Neuron (in vitro differentiated cells): ENCODE measurements around the gene SFSWAP.

ENCODE experiments used
- H2AFZ ChIP-seq: one replicate; pipeline ENCODE4 v1.6.1; 2013; ENCODE audit warnings: low read depth, mild to moderate bottlenecking, inconsistent platforms, low read length, moderate library complexity
- H3K27me3 ChIP-seq: one replicate; pipeline ENCODE4 v1.6.1; 2013; ENCODE audit warnings: low read length; ENCODE audit not compliant: insufficient read depth
- H3K36me3 ChIP-seq: one replicate; pipeline ENCODE4 v1.6.1; 2013; ENCODE audit warnings: low read length; ENCODE audit not compliant: insufficient read depth
- H3K4me1 ChIP-seq: one replicate; pipeline ENCODE4 v1.6.1; 2013; ENCODE audit warnings: low read length; ENCODE audit not compliant: insufficient read depth
- H3K4me3 ChIP-seq: 2 replicates; pipeline ENCODE4 v1.5.1; 2013; ENCODE audit warnings: mild to moderate bottlenecking, low read length, moderate library complexity
- H3K9me3 ChIP-seq: one replicate; pipeline ENCODE4 v1.6.1; 2013; ENCODE audit warnings: low read length

Gene SFSWAP

GRCh38 chr12:131818821-131819585, 108.1 kb downstream of the SFSWAP start:
- Histone ChIP-seq H3K36me3 (no peaks in the 10 kb centered on the region), H3K27me3 (no peaks in the 10 kb centered on the region), H3K4me3 (no peak overlapping the region), H3K4me1 (no peaks in the 10 kb centered on the region), H2AFZ (no peak overlapping the region), H3K9me3 (peaks cover 2% of the 10 kb centered on the region)

- Histone ChIP-seq H3K27me3 (no peaks in the 10 kb centered on the region), H3K4me1 (peaks cover under 1% of the 10 kb centered on the region), H2AFZ (no peak overlapping the region), H3K4me3 (no peak overlapping the region), H3K36me3 (no peaks in the 10 kb centered on the region), H3K9me3 (no peaks in the 10 kb centered on the region)
Measured at GRCh38 chr12:131824450-131824849, 113.6 kb downstream of the SFSWAP start.

DNA sequence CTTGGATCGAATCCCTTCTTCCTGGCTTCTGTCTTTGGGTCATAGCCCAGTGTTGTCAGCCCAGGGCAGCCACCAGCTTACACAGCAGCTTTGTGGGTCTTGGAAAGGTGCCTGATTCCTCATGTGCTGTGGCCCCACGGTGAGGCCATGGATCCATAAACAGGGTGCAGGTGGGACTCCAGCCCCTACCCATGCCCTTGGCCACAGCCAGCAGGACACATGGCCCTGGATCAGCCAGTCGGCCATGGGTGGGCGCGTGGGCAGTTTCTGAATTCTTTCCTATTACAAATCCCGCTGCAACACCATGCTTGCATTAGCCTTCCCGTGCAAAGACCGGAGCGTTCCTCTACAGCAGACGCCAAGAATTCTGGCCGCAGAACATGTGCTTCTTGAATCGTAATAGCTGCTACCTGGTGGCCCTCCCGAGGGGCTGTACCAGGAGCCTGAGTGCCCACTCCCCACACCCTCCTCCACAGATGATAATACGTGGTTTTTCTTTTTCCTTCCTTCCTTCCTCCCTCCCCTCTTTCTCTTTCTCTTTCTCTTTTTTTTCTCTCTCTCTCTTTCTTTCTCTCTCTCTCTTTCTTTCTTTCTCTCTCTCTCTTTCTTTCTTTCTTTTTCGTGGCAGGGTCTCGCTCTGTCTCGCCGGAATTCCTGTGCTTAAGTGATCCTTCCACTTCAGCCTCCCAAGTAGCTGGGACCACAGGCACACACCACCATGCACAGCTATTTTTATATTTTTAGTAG, 114.4 kb downstream of the SFSWAP start:
- H3K4me3 ChIP-seq, result no peak overlapping the region
- H3K4me1 ChIP-seq, result peaks cover 6% of the 10 kb centered on the region
- no peaks in the 10 kb centered on the region for H3K36me3 ChIP-seq
- no peak overlapping the region for H2AFZ ChIP-seq
- no peaks in the 10 kb centered on the region for H3K9me3 ChIP-seq
- H3K27me3 ChIP-seq, result no peaks in the 10 kb centered on the region

DNA sequence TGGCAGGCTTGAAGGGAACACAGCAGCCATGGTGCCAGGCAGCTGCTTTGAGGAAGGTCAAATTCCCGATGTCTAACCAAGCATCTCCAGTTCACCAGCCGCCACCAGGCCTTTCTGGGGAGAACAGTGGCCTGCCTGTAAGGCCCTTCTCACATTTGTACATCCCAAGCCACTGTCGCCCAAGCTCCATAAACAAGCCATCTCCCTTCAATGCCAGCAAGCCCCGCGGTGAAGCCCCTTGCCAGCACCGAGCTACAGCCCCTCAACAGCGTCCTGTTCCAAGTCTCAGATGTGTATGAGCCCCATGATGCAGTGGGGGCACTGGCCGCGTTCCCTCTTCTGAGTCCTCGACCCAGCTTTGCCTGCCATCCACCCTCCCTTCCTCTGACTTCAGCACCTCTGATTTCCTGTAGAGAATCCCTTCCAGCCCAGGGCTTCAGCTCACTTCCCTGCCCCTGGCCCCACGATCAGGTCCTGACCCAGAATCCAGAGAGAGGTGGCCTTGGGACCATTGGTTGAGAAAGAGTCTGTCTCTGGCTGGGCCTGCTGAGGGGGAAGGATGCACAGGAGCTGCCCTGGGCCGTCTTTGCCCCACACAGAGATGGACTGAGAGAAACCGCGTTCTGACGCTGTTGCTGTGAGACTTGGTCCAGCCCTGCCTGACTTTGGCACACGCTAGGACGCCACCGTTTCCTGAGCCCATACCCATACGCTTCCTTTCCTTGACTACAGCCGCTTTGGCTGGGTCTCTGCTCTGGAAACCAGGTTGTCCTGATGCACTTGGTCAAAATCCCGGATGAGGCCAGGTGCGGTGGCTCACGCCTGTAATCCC, 115.4 kb downstream of the SFSWAP start:
- Histone ChIP-seq H3K4me1 (peaks cover 12% of the 10 kb centered on the region), H3K9me3 (no peaks in the 10 kb centered on the region), H2AFZ (no peak overlapping the region), H3K36me3 (no peaks in the 10 kb centered on the region), H3K4me3 (no peak overlapping the region), H3K27me3 (no peaks in the 10 kb centered on the region)

GRCh38 chr12:131827961-131828534, 117.2 kb downstream of the SFSWAP start, which contains the start of gene MMP17:
Gene MMP17 (plus strand): TSS chr12:131828393. CDS start chr12:131828495, 102 bp downstream.
- Histone ChIP-seq H3K4me3 (peak within 1 kb of the TSS; percentile 93), H3K4me1 (peaks cover 16% of the 10 kb centered on the region), H2AFZ (no peak within 1 kb of the TSS), H3K36me3 (no peaks in the 10 kb centered on the region), H3K27me3 (no peaks in the 10 kb centered on the region), H3K9me3 (no peaks in the 10 kb centered on the region)

DNA sequence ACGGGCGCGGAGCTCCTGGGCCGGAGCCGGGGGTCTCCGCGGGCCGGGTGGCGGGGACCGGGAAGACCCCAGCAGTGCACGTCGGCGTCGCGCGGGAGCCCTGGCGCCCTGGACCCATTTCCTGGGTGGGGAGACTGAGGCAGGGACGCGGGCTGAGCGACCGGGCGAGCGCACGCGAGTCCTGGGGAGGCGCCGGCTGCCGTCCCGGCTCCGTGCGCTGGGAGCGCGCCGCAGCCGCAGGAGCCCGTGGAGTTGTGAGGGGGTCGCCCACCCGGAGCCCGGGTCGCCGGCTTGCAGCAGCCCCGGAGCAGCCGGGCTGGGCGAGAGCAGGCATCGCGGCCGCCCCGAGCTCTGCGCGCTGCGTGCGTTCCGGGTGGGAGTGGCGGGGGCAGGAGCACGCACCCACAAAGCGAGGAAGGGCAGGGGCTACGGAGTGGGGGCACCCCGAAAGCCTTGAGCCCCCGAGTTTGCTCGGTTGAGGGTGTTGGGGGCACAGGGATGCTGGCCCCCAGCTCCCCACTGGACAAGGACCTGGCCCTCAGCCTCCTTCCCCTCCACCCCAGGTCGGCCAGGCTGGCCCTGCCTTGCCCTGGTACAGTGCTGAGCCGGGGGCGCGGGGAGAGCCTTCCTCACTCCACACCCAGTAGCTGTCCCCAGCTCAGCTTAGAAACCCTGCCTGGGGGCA, 117.9 kb downstream of the SFSWAP start:
- Histone ChIP-seq H3K9me3 (no peaks in the 10 kb centered on the region), H3K4me3 (peak overlapping the region; percentile 93), H3K27me3 (no peaks in the 10 kb centered on the region), H3K4me1 (peaks cover 21% of the 10 kb centered on the region), H3K36me3 (no peaks in the 10 kb centered on the region), H2AFZ (no peak overlapping the region)

DNA sequence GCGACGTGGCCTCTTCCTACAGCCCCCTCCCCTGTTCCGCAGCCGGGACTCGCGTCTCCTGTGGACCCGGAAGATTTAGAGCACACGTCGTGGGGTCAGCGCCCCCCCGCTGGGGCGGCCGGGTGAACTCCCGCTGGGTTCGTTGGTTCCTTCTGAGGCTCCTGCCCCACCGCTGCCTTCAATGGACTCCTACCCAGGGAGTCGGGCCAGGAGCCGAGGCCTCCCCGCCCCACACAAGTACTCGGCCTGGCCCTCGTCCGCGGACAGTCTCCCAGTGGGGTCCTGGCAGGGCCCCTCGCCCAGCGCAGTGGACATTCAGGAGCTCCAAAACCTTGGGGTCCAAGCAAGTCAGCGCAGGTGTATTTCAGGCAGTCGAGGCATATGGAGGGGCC, 118.5 kb downstream of the SFSWAP start:
- Histone ChIP-seq H3K36me3 (no peaks in the 10 kb centered on the region), H3K4me1 (peaks cover 23% of the 10 kb centered on the region), H2AFZ (no peak overlapping the region), H3K4me3 (peak overlapping the region; percentile 93), H3K9me3 (no peaks in the 10 kb centered on the region), H3K27me3 (no peaks in the 10 kb centered on the region)

DNA sequence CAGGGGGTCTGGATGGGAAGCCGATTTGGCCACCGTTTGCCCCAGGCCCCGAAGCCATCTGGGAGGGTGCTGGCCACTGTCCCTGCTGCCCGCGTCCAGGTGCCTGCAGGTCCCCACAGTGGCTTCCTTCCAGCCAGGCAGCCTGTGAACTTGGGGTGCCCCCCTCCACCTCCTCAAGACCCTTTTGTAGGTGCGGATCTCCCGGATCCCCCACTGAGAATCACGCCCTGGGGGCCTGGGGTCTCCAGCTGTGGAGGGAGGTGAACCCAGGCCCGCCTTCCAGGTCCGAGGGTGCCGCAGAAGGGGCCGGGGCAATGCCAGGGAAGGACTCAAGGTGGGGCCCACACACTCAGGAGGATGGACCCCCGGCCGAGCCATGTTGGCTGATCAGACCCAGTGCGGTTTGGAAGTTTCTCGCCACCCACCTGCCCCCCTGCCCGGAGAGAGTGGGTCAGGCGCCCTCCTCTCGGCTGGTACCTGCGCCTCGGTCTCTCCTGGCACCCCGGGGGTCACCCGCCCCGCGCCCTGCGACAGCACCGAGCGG, 119.0 kb downstream of the SFSWAP start:
- Histone ChIP-seq H3K9me3 (no peaks in the 10 kb centered on the region), H3K27me3 (no peaks in the 10 kb centered on the region), H3K4me1 (peaks cover 28% of the 10 kb centered on the region), H2AFZ (no peak overlapping the region), H3K4me3 (peak overlapping the region; percentile 93), H3K36me3 (no peaks in the 10 kb centered on the region)

GRCh38 chr12:131830335-131830913, 119.5 kb downstream of the SFSWAP start:
- Histone ChIP-seq H3K27me3 (no peaks in the 10 kb centered on the region), H3K36me3 (no peaks in the 10 kb centered on the region), H3K9me3 (no peaks in the 10 kb centered on the region), H3K4me1 (peaks cover 28% of the 10 kb centered on the region), H3K4me3 (peak overlapping the region; percentile 93), H2AFZ (no peak overlapping the region)

DNA sequence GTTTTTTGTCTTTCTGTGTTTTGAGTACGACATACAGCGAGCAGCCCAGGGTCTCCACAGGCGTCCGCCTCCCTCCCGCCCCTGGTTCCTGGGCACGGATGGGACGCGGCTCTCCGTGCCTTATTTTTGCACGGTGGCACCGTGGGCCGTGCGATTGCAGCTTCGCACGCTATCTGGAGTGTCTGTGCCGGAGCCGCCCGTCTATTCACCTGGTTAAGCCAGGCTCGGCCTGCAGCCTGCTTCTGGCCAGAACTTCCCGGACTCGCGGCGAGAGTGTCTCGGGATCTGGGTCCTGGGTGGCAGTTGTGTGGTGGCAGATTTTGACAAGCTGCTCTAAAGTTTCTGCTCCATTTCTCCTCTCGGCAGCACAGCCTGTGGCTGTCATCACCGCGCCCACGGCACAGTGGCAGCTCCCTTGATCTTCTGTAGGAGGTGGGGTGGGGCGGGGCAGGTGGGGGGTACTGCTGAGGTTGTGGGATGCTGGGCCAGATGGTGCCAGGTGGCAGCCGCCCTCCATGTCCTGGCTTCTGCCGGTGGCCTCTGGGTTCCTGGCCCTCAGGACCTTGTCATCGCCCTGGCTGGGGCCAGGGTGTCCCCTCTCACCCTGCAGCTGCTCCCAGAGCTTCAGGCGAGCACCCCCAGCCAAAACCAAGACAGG, 120.2 kb downstream of the SFSWAP start:
- Histone ChIP-seq H3K27me3 (no peaks in the 10 kb centered on the region), H3K36me3 (no peaks in the 10 kb centered on the region), H3K4me1 (peaks cover 28% of the 10 kb centered on the region), H3K4me3 (peak overlapping the region; percentile 93), H3K9me3 (no peaks in the 10 kb centered on the region), H2AFZ (no peak overlapping the region)

DNA sequence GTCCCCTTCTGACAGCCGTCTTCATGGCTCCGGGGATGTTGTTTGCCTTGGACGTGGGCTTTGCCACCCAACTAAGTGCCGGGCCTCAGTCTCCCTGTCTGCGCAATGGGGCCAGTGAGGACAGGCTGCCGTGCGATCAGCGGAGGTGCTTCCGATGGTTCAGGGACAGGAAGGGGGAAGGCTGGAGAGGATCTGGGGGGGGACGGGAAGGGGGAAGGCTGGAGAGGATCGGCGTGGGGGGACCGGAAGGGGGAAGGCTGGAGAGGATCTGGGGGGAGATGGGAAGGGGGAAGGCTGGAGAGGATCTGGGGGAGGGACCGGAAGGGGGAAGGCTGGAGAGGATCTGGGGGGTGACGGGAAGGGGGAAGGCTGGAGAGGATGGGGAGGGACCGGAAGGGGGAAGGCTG, 120.7 kb downstream of the SFSWAP start:
- peaks cover 28% of the 10 kb centered on the region for H3K4me1 ChIP-seq
- no peak overlapping the region for H3K4me3 ChIP-seq
- H3K36me3 ChIP-seq, result no peaks in the 10 kb centered on the region
- no peaks in the 10 kb centered on the region for H3K9me3 ChIP-seq
- no peak overlapping the region for H2AFZ ChIP-seq
- H3K27me3 ChIP-seq, result no peaks in the 10 kb centered on the region
